ENCODE results near the gene TNNT3.

TNNT3 gene

GRCh38 chr11:1923201-1923956, 3.9 kb downstream of the TNNT3 start:
- no peak for DNase-seq (ENCODE audit: low read depth in 2 of 2)

- DNase-seq (ENCODE audit: low read depth in 2 of 2), result no peak
Observed at GRCh38 chr11:1924181-1924580, 4.7 kb downstream of the TNNT3 start.

GRCh38 chr11:1924646-1925372, 5.3 kb downstream of the TNNT3 start:
- DNase-seq (ENCODE audit: low read depth in 2 of 2), result no peak

GRCh38 chr11:1925373-1926155, 6.1 kb downstream of the TNNT3 start:
- no peak for DNase-seq (ENCODE audit: low read depth in 2 of 2)

GRCh38 chr11:1926156-1927025, 6.9 kb downstream of the TNNT3 start:
- DNase-seq (ENCODE audit: low read depth in 2 of 2), result no peak

GRCh38 chr11:1927026-1927847, 7.7 kb downstream of the TNNT3 start:
- DNase-seq (ENCODE audit: low read depth in 2 of 2), result no peak

- DNase-seq (ENCODE audit: low read depth in 2 of 2), result no peak
Observed at GRCh38 chr11:1927848-1928469, 8.5 kb downstream of the TNNT3 start.

GRCh38 chr11:1928470-1928890, 9.0 kb downstream of the TNNT3 start:
- DNase-seq (ENCODE audit: low read depth in 2 of 2), result no peak

- no peak for DNase-seq (ENCODE audit: low read depth in 2 of 2)
Observed at GRCh38 chr11:1928891-1929541, 9.5 kb downstream of the TNNT3 start.

- DNase-seq (ENCODE audit: low read depth in 2 of 2), result no peak
Observed at GRCh38 chr11:1929621-1930461, 10.3 kb downstream of the TNNT3 start.

GRCh38 chr11:1930462-1930830, 10.9 kb downstream of the TNNT3 start:
- DNase-seq (ENCODE audit: low read depth in 2 of 2), result no peak

GRCh38 chr11:1931341-1932104, 12.0 kb downstream of the TNNT3 start:
- no peak for DNase-seq (ENCODE audit: low read depth in 2 of 2)

GRCh38 chr11:1932105-1932480, 12.6 kb downstream of the TNNT3 start:
- DNase-seq (ENCODE audit: low read depth in 2 of 2), result no peak

GRCh38 chr11:1932681-1933080, 13.2 kb downstream of the TNNT3 start:
- no peak for DNase-seq (ENCODE audit: low read depth in 2 of 2)

- no peak for DNase-seq (ENCODE audit: low read depth in 2 of 2)
Observed at GRCh38 chr11:1933416-1934334, 14.2 kb downstream of the TNNT3 start.

GRCh38 chr11:1934335-1935155, 15.0 kb downstream of the TNNT3 start:
- DNase-seq (ENCODE audit: low read depth in 2 of 2), result no peak

Measured in stimulated activated CD4-positive, alpha-beta T cell treated with anti-CD3 and anti-CD28 coated beads, Interleukin-15, amount 100 ng/mL, for 48 hours (primary cell).